A673 (cell line): Measurements from ENCODE around the gene CARM1. TPM values are rescaled to one million over a fixed set of nuclear protein-coding genes. Genes with fewer than 3 reads are reported as not detected.

Experiments used
- BruUV-seq: library from RNA; stranded (reverse); fragments of 400-500 nt; replicated peaks from 2 replicates; lab custom pipeline; 2021; lab: Mats Ljungman, UMichigan
- CTCF ChIA-PET: fragments of 300-600 bp; sonication (Branson Sonifier 250); formaldehyde crosslinking; loops from one replicate; lab custom pipeline; 2022; ENCODE audit warnings: antibody characterized with exemption; lab: Charles Lee
- POLR2A ChIA-PET: fragments of 300-600 bp; sonication (Branson Sonifier 250); formaldehyde crosslinking; loops from one replicate; lab custom pipeline; 2022; ENCODE audit warnings: antibody characterized with exemption; ENCODE audit not compliant: low non-redundant PET; lab: Charles Lee
- DNase-seq: peaks from one replicate; pipeline ENCODE4 v3.0.0-alpha.2; 2015; ENCODE audit warnings: low spot score
- H3K27ac ChIP-seq: fragments of 200-600 bp; sonication (generic); 2 replicates; pipeline ENCODE4 v1.5.1; 2016; ENCODE audit warnings: mixed run types, low read depth, mild to moderate bottlenecking, mixed read lengths, antibody characterized with exemption, low read length; ENCODE audit not compliant: poor library complexity, severe bottlenecking
- H3K27me3 ChIP-seq: fragments of 200-600 bp; sonication (generic); replicated peaks from 2 replicates; pipeline ENCODE4 v1.6.1; 2017; ENCODE audit warnings: mixed run types, low read depth, mild to moderate bottlenecking, mixed read lengths, antibody characterized with exemption, low read length; ENCODE audit not compliant: insufficient read depth, poor library complexity
- H3K36me3 ChIP-seq: fragments of 200-600 bp; sonication (generic); 2 replicates; pipeline ENCODE4 v1.6.1; 2016; ENCODE audit warnings: mixed run types, mild to moderate bottlenecking, mixed read lengths, antibody characterized with exemption, low read length; ENCODE audit not compliant: insufficient read depth, poor library complexity, severe bottlenecking
- H3K4me1 ChIP-seq: fragments of 200-600 bp; sonication (generic); 2 replicates; pipeline ENCODE4 v1.6.1; 2017; ENCODE audit warnings: mixed run types, mild to moderate bottlenecking, mixed read lengths, antibody characterized with exemption, low read length; ENCODE audit not compliant: insufficient read depth, poor library complexity, severe bottlenecking
- H3K4me3 ChIP-seq: fragments of 200-600 bp; sonication (generic); 2 replicates; pipeline ENCODE4 v1.5.1; 2016; ENCODE audit warnings: low read depth, mixed run types, mild to moderate bottlenecking, mixed read lengths, low read length; ENCODE audit not compliant: poor library complexity, severe bottlenecking
- H3K9me3 ChIP-seq: fragments of 200-600 bp; sonication (generic); 2 replicates; pipeline ENCODE4 v1.6.1; 2016; ENCODE audit warnings: mixed run types, low read depth, mild to moderate bottlenecking, mixed read lengths, antibody characterized with exemption, low read length; ENCODE audit not compliant: poor library complexity, severe bottlenecking
- EZH2 ChIP-seq: fragments of 200-600 bp; sonication (generic); IDR thresholded peaks from 2 replicates; pipeline ENCODE4 v1.6.1; 2017; ENCODE audit warnings: borderline replicate concordance, low read depth, mild to moderate bottlenecking, mixed read lengths, antibody characterized with exemption, low read length; ENCODE audit not compliant: poor library complexity, severe bottlenecking
- intact Hi-C: fragments of 100-400 bp; cut with micrococcal nuclease; formaldehyde crosslinking; loops from one replicate; pipeline ENCODE4 v1.10.0; 2022; ENCODE audit not compliant: unreplicated experiment
- total RNA-seq: library from RNA; stranded (reverse); gene quantifications from 2 replicates; pipeline ENCODE4 v1.2.3, GENCODE V29; 2021
- TF ChIP-seq, protein P1 (sequence below): fragments of 300-800, 200-600 bp; sonication (generic); conservative IDR thresholded peaks from 2 replicates; pipeline ENCODE4 v1.5.1; 2017; ENCODE audit warnings: low read depth, mild to moderate bottlenecking, antibody characterized with exemption, low read length, moderate library complexity, mixed read lengths

The CARM1 gene
- total RNA-seq, 1 experiment from 2014 or later: 78.7 TPM

DNA sequence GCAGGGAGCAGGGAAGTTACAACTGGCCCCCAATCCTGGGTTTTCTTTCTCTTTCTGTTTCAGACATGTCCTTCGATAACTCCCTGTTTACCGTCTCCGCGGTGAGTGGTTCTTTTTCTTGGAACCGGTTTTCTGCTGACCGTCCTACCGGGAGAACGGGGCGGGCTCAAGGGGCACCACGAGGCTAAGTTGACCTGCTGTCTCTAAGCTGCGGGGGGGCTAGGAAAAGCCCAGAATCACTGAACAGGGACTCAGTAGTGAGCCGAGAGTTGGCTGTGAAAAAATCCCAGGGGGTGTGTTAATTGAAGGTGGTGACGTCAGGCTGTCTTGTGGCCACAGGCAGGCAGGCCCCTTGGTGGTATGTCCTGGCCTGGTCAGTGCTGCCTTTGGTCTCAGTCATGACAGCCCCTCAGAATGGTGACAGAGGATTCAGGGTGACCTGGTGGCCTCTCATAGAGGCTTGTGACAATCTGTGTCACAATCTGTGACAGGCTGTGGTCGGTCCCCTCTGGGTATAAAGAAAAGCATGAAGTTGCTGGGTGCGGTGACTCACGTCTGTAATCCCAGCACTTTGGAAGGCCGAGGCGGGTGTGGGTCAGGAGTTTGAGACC is 8.1 kb upstream of the CARM1 start:
- Histone ChIP-seq H3K27me3 (no peaks in the 10 kb centered on the region), H3K9me3 (no peaks in the 10 kb centered on the region), H3K36me3 (no peaks in the 10 kb centered on the region), H3K4me1 (peaks cover 8% of the 10 kb centered on the region), H3K4me3 (no peak overlapping the region), H3K27ac (no peak overlapping the region)
- ChIA-PET POLR2A (no interaction called here), CTCF (interaction anchor here (1.2 kb wide), 1 partner anchor 282 kb away, joined by 3 read pairs; no protein-coding TSS in a partner anchor)
- intact Hi-C loops: loop anchor here (10.0 kb wide), 1 partner anchor 278 kb away; the partner anchor contains the start of gene AP1M2
- no peak for DNase-seq
- no TSS peak for BruUV-seq
- TF ChIP-seq, protein P1, sequence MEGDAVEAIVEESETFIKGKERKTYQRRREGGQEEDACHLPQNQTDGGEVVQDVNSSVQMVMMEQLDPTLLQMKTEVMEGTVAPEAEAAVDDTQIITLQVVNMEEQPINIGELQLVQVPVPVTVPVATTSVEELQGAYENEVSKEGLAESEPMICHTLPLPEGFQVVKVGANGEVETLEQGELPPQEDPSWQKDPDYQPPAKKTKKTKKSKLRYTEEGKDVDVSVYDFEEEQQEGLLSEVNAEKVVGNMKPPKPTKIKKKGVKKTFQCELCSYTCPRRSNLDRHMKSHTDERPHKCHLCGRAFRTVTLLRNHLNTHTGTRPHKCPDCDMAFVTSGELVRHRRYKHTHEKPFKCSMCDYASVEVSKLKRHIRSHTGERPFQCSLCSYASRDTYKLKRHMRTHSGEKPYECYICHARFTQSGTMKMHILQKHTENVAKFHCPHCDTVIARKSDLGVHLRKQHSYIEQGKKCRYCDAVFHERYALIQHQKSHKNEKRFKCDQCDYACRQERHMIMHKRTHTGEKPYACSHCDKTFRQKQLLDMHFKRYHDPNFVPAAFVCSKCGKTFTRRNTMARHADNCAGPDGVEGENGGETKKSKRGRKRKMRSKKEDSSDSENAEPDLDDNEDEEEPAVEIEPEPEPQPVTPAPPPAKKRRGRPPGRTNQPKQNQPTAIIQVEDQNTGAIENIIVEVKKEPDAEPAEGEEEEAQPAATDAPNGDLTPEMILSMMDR: no peak
- TF ChIP-seq EZH2: no peak

DNA sequence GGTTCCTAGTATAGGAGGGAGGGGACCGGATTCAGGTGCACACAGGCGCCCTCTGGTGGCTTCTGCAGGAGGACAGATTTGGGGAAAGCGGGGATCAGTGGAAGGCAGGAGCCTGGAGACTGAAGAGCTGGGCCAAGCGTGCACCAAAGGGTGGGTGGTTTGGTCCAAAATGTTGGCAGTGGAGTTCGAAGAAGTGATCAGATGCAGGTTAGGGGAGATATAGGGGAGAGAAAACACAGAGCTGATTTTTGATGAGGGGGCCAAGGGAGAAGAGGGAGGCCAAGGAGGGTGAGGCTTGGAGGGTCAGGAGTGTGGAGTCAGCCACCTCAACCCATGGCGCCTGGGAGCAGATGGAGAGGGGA is 6.8 kb upstream of the CARM1 start:
- intact Hi-C loops: loop anchor here (1.0 to 10.0 kb wide), 2 partner anchors 147 to 280 kb away; partner anchors contain the start of gene AP1M2
- Histone ChIP-seq H3K27me3 (no peaks in the 10 kb centered on the region), H3K36me3 (no peaks in the 10 kb centered on the region), H3K27ac (no peak overlapping the region), H3K4me1 (peaks cover 8% of the 10 kb centered on the region), H3K9me3 (no peaks in the 10 kb centered on the region), H3K4me3 (no peak overlapping the region)
- BruUV-seq: no TSS peak
- POLR2A ChIA-PET: no interaction called here
- peak; percentile 85 for DNase-seq
- CTCF ChIA-PET: interaction anchor here (0.5 to 3.0 kb wide), 12 partner anchors 10 to 278 kb away, joined by 3 to 46 read pairs (median 4); partner anchors contain the start of genes DNM2, QTRT1 and TMED1
- TF ChIP-seq, protein P1: peak; percentile 97
- TF ChIP-seq EZH2: no peak

DNA sequence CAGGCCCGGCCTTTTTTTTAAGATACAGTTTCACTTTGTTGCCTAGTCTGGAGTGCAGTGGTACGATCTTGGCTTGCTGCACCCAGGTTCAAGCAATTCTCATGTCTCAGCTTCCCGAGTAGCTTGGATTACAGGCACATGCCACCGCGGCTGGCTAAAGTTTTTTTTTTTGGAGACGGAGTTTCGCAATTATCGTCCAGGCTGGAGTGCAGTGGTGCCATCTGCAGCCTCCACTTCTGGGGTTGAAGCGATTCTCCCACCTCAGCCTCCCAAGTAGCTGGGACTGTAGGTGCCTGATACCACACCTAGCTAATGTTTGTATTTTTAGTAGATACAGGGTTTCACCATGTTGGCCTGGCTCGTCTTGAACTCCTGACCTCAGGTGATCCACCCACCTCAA is 4.9 kb upstream of the CARM1 start:
- TF ChIP-seq EZH2: no peak
- TF ChIP-seq, protein P1: no peak
- intact Hi-C loops: loop anchor here (10.0 kb wide), 1 partner anchor 282 kb away; the partner anchor contains the start of gene AP1M2
- no peak for DNase-seq

More for the DNA sequence above, 4.9 kb upstream of the CARM1 start:
- Histone ChIP-seq H3K27me3 (no peaks in the 10 kb centered on the region), H3K9me3 (no peaks in the 10 kb centered on the region), H3K4me1 (peaks cover 13% of the 10 kb centered on the region), H3K36me3 (no peaks in the 10 kb centered on the region), H3K27ac (no peak overlapping the region), H3K4me3 (no peak overlapping the region)
- ChIA-PET CTCF (interaction anchor here (2.0 to 3.0 kb wide), 2 partner anchors 31 to 148 kb away, joined by 7 to 46 read pairs; partner anchors contain the start of genes DNM2 and TMED1), POLR2A (no interaction called here)
- no TSS peak for BruUV-seq
